Keratinocyte (primary cell): Measurements from ENCODE around the gene CASZ1.

Source experiments
- CTCF ChIP-seq, 3 experiments: IDR thresholded peaks in 1 of 3; conservative IDR thresholded peaks in 1 of 3; optimal IDR thresholded peaks in 1 of 3; 2 replicates in 2 of 3; 3 replicates in 1 of 3; pipeline versions ENCODE3 to v1.5.1; 2011; ENCODE audit warnings: low read length in 3 of 3, mild to moderate bottlenecking in 3 of 3, moderate library complexity in 2 of 3, control low read depth in 1 of 3, inconsistent platforms in 1 of 3; ENCODE audit not compliant: insufficient read depth in 2 of 3; ENCODE audit errors: extremely low read depth in 1 of 3
- EZH2 ChIP-seq: IDR thresholded peaks from one replicate; pipeline ENCODE4 v1.6.1; 2012; ENCODE audit warnings: inconsistent platforms, mild to moderate bottlenecking, low read length, moderate library complexity

DNA sequence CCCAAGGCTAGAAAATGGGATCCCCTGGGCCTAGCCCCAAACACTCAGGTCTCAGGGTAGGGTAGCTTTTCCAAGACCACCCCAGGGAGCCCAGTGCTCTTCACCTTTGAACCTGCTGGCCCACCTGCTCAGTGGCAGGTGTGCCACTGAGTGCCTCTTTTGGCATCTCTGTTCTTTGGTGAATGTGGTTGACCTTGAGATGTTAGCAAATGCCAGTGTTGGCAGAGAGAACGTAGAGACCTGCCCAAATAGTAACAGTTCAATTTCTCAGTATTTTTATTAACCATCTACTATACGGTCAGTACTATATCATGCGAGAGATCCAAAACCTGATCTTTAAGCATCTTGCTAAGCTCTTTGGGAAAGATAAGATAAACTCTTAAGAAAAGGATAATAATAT, 193.5 kb downstream of the CASZ1 start:
- TF ChIP-seq EZH2 (no peak), CTCF (optimal IDR thresholded peaks at IDR 0.05 in 1 of 3, IDR thresholded peaks at IDR 0.05 in 1 of 3, conservative IDR thresholded peaks at IDR 0.05 in 1 of 3; ENCODE audit: extremely low read depth in 1 of 3, insufficient read depth in 2 of 3, low read length in 3 of 3) (no peak)
